GM19468 (cell line): ENCODE data around the gene VPS13C.
A peak's percentile ranks its signal among the peaks of the same experiment; 100 is the strongest.

Experiments
- ATAC-seq: cut with Tn5 transposase; IDR thresholded peaks from one replicate; pipeline ENCODE4 v1.9.1; 2021; ENCODE audit warnings: mild to moderate bottlenecking, moderate library complexity, moderate number of reproducible peaks; ENCODE audit not compliant: unreplicated experiment; ENCODE audit errors: extremely low read depth

VPS13C gene

DNA sequence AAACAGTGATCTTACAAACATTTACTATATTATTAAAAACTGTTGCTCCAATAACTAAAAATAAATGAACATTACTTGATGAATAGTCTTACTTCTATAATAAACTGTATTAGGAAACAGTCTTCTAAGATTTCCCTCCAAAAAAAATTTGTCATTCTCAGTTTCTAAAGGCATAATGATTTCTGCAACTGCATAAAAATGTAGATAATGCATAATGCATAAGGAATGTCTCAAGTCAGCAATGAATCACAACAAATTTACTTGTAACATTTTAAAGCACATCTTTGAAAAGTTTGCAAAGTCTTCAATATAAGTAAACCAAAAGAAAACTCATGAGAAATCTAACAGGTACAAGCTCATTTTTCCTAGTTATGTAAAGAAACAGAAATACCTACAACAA is 113.5 kb downstream of the VPS13C start:
- ATAC-seq, result no peak

DNA sequence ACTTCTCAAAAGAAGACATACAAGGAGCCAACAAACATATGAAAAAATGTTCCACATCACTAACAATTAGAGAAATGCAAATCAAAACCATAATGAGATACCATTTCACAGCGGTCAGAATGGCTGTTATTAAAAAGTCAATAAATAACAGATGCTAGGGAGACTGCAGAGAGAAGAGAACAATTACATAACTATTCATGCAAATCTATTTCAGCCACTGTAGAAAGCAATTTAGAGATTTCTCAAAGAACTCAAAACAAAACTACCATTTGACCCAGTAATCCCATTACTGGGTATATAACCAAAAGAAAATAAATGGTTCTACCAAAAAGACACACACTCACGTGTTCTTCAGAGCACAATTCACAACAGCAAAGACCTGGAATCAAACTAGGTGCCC is 116.3 kb downstream of the VPS13C start:
- peak; percentile 19 for ATAC-seq

DNA sequence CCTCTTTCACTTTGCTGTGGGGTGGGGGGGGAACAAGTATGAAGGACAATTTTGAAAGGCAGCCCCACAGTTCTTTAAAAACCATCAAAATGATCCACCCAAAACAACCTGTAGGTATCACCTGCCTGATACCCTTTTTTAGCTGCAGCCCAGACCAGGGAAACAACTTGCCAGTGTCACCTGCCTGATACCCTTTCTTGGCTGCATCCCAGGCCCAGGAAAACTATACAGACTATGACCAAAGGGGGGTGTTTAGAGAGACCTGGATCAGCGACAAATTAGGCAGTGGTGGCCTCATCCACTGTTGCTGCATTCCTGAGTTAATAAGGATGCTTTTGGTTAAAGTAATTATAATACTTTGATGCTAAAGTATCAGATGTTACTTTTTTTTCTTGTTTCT is 122.0 kb downstream of the VPS13C start:
- no peak for ATAC-seq

DNA sequence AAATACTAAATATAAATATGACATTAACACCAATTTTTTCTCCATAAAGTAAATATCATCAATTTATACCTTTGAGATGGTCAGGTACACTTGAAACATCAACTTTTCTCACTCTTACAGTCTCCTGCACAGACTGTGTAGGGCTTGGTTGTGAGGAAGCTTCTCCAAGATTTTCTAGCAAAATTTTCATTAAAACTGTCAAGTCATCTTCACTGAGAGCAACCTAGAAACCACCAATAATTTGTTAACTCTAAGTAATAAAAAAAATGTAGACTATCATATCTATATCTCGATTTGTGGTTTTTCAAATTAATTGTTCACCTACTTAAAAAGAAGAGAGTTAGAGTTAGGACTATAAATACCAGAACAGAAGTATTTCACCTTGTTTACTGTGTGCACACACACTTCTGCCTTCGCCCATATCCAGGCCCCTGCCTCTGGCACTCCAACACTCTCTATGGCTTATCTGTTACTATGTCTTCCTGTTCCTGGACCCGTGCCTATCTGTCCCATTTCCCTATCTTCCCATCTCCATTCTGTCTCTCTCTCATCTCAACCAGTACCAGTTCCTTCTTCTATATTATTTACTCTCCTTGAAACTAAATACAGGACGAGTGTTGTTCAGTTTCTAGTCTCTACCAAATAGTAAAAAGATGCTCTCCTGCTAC is 123.6 kb downstream of the VPS13C start:
- no peak for ATAC-seq

DNA sequence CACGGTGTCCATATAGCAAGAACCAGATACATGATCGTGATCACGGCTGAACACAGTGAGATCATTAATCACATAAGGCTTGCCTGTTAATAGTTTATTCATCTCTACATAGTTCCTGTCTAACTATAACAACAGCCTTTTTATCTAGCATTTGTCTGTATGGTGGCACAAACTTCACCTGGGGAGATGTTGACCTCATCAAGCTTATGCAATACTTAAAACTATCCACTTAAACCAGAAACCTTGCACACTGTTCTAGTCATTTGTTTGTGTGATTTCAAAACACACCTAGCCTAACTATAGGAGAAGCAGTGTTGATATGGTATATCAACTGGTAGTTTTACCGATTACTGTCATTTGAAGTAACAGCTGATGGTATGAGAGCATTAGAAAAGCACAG is 124.8 kb downstream of the VPS13C start:
- ATAC-seq, result no peak

DNA sequence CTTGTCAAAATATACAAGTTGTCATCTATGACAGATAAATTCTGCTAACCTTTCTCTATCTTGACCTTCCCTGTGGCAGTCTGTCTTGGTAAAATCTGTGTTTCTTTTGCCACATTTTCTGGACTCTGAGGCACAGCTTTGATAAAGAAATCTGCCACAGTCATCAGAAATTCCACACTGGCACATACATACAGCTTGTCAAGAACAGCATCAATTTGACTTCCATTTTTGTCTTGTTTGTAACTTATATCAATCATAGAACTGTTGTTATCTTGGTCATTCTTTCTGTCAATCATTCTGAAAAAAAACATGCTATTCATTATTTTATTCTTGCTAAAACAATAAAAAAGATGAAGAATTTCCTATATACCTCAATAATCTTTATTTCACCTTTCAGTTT is 130.8 kb downstream of the VPS13C start:
- ATAC-seq, result no peak

DNA sequence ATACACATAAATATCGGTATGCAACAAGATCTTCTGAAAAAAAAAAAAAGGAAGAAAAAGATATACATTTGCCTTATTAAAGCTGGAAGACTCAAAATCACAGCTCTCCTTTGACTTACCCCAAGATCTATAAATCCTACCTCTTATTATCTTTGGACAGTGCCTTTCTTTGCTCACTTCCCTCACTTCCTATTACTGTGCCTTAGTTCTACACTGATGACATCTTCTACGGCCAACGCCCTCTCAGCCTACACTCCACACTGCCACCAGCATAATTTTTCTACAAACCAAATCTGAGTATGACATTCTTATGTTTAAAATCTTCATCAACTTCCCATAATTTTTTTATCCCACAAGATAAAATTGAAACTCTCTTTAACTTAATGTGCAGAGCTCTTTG is 137.1 kb downstream of the VPS13C start:
- ATAC-seq, result no peak

DNA sequence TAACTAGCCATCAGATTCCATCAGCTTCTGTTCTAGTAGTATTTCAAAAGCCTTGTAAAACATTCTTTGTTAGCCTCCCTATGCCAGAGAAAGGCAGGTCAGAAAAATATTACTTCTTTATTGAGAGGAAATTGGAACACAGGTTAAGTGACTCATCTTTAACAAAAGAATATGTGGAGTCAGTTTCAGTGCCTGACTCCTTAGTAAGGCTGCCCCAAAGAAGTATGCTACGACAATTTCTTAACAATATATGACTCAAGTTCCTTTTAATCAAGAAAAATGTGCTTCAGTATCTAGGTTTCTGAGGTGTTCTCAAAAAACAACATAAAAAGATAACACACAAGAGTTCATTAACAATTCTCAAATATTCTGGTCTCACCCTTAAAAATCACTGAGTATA is 139.2 kb downstream of the VPS13C start:
- ATAC-seq, result no peak

DNA sequence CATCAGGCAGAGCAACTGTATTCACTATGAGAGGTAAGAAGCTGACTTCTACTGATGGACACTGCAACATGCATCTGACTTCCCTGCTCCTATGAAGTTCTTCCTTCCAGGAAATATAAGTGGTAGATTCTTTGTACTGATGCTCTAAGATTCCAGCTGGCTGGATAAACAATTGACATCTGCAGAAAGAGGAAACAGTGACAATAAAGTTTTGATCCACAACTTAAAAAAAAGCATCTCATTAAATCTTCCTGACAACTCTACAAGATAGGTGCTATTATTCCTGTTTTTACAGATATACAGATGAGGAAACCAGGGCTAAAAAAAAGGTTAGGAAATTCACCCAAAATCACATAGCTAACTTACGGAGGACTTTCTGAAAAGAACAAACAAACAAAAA is 142.8 kb downstream of the VPS13C start:
- no peak for ATAC-seq

DNA sequence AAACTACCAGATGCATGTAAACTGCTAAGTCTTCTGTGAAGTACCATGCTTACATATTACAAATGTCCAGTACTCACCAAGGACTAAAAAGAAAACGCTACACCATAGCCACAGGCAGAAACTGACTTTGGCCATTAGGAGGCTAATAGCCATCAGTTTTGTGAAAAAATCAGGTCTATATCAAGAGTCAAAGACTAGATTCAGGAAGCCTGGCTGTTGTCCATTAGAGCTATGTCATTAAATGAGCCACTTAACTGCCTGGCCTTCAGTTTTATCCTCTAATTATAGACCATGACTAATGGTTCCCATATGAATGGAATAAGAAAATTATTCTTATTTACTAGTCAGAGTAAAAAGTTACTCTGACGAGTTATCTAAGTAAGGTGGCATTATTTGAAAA is 144.1 kb downstream of the VPS13C start:
- no peak for ATAC-seq

DNA sequence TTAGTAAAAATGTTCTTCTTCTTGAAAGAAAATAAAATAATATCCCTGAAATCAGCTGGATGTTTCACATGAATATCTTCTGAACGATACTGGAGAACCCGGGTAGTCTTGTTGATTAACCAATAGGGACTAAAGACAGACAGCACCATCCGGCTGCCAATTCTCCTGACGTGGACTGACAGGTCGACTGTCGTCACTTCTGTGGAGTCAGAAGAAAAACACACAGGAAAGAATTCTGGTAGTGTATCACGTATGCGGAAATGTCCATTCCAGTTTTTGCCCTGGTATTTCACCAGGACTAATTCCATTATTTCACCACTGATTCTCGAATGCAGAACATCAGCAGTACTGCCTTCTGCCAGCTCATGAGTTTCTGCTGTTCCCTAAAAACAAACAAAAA is 144.6 kb downstream of the VPS13C start:
- no peak for ATAC-seq

DNA sequence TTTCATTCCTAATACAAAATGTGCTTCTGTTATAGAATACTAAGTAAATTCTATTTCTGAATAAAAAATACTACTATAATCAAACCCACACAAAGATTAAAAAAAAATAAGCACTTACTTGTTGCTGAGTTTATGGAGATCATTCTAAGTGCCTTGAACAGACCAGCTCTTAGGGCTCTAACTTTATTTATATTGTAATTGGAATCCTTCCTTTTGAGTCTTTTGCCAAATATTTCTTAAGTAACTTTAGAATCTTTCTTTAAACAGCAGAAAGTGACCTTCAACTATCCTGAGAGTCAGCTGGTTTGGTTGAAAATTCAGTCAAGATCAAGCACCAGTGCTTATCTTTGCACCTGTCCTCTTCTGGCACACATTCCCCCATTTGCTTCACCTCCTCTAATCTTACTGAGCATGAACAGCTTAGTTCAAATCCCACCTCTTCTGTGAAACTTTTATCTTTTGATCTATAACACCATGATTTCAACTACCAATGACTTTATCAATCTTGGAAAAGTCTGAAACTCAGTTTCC is 149.3 kb downstream of the VPS13C start:
- ATAC-seq, result no peak

DNA sequence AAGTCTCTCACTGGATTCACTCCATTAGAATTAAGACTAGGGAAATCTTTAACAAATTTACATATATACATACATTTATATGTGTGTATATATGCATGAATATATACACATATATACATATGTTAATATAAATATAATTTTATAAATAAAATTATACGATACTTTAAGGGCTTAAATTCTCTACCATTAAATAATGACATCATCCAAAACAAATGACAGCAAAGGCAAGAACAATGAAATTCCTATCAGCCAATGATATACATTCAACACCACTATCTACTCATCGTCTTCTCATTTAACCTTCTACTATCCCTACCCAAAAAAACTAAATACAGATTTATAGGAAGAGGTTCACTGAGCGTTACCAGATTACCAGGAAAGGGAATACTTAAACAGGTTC is 152.0 kb downstream of the VPS13C start:
- no peak for ATAC-seq

DNA sequence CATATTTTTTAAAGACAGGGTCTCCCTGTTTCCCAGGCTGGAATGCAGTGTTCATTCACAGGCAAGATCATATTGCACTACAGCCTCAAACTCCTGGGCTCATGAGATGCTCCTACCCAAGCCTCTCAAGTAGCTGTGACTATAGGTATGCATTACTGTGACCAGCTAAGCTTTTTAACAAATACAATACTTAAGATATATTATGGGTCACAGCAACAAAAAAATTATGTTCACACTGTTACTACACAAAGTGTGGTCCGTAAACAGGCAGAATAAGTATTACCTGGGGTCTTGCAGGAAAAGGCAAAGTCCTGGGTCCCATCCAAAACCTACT is 152.5 kb downstream of the VPS13C start:
- no peak for ATAC-seq

DNA sequence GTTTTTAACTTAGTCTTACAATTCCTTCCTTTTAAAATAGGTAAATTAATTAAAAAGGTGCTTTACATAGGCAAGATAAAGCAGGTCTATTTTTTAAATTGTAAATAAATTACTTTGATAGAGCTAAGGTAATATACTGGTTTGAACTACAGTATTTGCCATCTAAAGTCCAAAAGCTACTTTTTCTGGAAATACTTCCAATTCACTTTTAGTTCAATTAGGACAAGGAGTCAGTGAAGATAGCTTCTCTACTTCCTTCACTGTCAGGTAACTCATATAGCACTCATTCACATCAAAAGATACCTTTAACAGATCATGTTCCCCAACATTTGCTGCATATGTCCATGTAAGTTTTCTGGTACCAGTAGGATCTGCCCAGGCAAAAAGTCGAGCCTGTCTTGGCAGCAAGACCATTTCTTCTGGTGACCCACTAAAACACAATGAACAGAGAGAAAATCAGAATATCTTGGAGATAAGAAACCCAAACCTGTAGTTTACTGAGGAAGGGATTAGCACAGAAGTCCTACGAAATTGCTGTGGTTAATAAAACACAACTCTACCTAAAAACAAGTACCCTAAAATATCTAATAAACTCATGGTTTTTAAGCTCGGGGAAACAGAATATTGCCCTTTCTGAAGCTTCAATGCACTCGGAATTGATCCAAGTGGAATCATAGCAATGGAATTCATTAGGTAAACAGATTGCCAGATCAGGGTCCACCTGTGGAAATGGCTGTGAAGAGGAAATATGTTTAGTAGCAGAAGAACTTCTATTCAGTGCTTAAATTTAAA is 153.1 kb downstream of the VPS13C start:
- ATAC-seq, result no peak

DNA sequence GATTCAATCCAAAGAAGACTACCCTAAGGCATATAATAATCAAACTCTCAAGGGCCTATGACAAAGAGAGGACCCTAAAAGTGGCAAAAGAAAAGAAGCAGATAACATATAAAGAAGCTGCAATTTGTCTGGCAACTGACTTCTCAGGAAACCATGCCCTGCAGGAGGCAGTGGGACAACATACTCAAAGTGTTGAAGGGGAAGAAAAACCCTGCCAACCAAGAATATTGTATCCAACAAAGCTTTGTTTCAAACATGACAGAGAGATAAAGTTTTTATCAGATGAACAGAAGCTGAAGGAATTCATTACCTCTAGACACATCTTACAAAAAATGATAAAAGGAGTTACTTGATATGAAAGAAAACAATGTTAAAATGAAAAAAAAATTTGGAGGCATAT is 167.1 kb downstream of the VPS13C start:
- no peak for ATAC-seq

DNA sequence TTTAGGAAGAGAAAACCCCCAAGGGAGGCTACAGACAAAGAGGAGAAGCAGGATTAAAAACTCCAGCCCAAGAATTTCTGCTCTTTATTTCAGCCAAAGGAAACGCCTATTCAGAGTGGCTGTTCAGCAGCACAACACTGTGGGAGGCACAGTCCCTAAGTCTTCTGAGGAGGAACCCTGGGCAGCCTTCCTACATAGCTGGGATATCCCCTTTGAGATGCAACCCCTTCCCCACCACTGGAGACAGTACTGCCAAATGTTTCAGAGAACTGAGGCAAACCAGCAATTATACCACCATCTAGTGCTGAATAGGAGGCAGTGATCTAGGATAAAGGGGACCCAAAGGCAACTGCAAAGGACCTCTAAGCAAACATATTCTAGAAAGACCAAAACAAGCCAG is 168.1 kb downstream of the VPS13C start:
- no peak for ATAC-seq

DNA sequence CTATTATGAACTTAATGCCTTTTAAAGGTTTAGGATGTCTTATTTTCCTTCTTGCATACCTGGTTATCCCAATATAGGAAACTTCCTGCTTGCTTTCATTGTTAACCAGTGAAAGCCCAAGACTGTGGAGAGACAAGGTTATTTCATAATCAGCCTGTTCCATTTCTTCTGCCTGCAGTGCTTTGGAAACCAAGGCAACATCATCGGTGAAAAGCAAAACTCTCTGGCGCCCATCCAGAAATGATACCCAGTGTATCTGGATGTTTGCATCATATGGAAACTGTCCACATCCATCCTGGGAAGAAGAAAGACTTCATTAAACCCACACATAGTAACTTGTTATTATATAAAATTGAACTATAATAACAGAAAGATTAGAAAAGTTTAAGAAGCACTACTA is 170.1 kb downstream of the VPS13C start:
- ATAC-seq, result no peak

DNA sequence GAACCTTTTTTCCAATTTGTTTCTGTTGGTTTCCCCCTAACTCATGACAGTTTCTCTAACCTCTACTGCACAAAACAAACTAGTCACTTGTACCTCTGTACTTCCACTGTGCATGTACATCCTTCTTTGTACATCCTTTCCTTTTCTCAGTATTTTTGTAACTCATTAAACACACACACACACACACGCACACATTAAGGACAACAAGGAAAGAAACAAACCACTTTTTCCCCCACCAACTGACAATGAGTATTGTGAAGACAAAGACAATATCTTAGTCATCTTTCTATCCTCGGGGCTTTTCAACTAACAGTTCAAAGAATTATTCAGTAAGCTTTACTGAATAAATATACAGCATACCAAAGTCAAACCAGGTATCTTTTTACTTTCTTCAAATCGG is 170.5 kb downstream of the VPS13C start:
- ATAC-seq, result no peak

DNA sequence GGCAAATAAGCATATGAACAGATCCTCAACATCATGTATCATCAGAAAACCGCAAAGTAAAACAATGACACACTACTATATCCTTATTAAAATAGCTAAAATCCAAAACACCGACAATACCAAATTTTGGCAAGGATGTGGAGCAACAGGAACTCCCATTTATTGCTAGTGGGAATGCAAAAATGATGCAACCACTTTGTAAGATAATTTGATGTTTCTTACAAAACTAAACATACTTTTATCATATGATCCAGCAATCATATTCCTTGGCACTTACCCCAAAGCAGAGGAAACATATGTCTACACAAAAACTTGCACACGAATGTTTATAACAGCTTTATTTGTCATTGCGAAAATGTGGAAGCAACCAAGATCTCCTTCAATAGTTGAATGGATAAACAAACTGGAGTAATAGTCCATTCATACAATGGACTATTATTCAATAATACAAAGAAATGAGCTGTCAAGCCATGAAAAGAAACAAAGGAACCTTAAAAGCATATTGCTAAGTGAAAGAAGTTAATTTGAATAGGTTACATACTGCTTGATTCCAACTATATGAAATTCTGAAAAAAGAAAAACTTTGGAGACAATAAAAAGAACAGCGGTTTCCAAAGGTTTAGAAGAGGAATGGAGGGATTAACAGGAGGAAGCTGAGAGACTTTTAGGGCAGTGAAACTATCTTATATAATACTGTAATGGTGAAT is 172.0 kb downstream of the VPS13C start:
- ATAC-seq, result no peak

DNA sequence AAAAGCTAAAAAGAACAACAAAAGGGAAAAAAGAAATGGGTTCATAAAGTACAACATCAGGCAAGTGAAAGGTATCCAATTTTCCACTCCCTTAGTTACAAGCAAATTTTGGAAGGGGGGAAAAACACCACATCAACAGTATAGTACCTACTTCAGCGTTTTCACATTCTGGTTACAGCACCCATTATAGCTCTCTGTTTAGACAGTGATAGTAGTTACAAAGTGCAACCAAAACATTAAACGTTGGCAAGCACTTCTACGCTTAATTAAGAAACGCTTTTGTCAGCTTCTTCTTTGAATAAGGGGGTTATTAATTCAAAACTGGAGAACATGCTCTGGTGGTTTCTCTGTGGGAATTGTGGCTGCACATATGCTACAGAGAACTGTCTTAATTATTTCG is 180.2 kb downstream of the VPS13C start:
- ATAC-seq, result no peak
